HG03469 (cell line): ENCODE data around the gene DGKG.

Experiments
- ATAC-seq: cut with Tn5 transposase; IDR thresholded peaks from one replicate; pipeline ENCODE4 v1.9.1; 2021; ENCODE audit warnings: mild to moderate bottlenecking, moderate library complexity, moderate number of reproducible peaks; ENCODE audit not compliant: unreplicated experiment

DGKG gene

DNA sequence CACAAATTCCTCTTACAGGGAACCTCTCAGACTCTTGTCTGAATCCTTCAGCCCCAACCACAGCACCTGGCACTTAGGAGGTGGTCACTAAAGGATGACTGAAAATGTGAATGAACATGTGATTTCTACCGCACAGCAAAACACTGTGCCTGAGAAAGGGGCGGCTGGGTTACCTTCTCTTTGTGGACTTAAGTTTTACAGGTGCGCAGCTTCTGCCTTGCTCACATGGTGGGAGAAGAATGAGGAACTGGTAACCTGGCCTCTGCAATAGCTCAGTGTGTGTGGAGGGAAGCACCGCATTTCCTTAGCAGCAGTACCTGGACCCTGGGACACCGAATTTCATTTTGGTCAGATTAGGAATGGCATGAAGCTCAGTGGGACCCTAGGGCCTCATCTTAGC is 243.3 kb downstream of the DGKG start:
- no peak for ATAC-seq

DNA sequence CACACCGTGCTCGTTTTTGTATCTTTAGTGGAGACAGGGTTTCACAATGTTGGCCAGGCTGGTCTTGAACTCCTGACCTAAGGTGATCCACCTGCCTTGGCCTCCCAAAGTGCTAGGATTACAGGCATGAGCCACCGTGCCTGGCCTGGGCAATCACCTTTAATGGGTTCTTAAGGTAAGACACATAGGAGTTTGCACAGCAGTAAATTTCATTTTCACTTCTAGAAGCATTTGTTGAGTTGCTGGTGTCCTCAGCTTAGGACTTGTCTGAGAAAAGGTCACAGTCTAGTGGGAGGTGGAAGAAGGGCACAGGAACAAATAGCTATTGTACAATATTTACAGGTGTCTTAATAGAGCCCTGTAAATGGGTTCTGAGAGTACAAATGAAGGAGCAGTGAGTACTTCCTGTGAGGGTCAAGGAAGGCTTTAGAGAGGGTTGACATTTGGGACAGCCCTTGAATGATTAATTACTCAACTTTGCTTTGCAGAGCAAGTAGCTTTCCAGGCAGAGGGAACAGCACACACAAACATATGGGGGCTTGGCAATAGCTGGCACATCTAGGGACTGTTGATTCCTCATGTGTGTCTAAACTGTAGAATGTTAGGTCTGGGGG is 244.4 kb downstream of the DGKG start:
- ATAC-seq: no peak

DNA sequence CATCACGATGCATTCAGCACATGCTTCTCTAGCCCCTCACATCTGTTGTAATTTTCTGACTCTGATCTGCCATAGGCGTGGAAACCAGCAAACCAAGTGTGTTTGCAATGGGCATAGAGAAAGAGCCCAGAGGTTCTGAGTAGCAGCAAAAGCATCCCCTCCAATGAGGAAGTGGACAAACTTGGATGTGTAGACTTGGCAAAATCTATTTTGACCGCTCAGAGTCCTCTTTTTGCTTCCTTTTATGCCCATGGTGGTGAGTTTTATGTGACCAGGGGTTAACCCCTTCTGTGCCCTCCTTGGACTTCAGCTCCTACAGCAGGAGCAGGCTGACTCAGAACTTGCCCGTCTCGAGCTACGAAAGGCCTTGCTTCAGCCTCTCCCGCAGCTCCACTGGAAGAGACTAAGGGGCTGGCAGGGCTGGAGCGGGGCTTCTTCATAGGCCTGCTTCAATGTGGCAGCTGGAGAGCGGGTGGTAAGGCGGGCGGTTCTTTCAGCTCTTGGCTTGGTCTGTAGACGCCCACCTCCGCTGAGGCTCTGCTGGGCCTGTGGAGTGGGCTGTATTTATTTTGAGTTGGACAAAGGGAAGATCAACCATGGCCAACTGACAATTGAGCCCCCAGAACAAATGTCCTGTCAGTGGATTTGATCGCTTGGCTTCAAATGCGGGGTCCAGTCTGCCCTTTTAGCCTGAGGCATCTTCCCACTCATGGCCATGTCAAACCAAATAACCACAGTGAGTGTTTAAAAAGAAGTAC is 246.6 kb downstream of the DGKG start:
- ATAC-seq: no peak

DNA sequence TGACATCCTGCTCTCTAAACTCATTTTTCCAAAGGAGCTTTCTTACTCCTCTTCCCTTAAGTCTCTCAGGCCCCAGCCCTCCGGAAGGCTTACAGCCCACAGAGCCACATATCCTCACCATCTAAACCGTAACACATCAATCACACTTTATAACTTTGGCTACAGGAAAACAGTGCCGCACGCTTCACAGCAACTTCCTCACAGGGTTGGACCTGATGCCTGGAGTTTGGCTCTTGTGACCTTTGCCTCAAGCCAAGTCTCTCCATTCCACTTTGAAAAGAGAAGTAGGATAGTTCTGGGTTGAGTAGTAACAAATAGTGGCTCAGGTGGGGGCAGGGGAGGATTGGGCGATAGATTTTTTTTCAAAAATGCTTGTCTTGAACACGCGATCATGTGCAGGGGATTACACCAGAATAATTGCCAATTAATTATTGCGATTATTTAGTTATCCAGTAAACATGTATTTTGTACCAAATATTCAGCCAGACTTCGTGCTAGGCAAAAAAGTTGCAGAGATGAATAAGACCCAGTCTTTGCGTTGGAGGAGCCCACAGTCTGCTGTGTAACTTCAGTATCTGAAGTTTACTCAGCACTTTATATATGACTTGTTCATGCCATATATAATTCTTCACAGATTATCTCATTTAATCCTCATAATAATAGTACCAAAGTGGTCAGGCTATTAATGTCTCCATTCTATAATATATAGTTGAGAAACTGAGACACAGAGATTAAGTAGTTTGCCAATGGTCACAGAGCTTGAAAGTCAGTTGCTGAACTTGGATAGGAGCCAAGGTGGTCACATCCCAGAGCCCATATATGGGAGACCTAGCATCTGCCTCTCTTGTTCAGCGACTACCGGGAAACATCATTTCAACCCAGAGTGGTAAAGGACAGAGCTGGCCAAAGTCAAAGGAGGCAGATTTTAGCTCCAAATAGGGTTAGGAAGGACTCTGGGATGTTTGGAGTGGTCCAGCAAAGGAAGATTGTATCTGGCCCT is 250.8 kb downstream of the DGKG start:
- no peak for ATAC-seq

DNA sequence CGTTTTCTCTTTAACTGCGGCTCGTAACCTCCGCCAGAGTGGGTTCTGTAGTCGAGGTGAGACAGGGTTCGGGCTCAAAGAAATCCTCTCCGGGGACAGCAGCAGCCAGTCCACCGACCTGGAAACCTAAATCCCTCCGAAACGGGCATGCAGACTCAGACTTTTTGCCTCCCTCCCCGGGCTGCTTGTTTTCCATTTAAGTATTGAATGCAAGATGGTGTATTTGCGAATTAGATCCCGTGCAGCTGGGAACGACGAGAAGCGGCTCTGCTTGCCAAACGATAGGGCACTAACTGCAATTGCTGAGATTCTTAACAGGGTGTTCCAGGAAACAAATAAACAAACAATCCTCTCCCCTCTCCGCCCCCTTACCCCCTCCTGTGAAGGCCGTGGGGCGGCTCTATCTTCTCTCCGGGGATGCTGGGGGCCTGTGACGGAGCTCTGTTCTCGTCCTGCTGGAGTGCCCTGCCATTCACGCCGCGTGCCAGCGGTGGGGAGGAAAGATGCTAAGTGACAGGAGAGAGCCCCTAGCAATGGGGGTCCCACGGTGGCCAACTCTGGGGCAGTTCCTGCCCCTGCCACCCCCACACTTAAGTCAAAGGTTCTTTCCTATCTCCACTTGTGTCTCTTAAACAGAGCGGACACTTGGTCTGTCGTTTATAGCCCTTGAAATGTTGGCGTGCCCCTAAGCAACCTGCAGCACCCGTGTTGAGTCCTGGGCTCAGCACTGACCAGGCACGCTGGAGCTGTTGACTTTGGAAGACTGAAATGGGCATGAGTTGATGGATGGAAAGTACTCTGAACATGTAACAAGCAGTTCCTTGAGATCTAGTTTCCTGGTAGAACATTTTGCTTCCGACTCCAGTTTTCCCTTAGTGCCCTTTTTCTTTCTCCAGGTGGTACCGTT is 251.9 kb downstream of the DGKG start:
- ATAC-seq: no peak

DNA sequence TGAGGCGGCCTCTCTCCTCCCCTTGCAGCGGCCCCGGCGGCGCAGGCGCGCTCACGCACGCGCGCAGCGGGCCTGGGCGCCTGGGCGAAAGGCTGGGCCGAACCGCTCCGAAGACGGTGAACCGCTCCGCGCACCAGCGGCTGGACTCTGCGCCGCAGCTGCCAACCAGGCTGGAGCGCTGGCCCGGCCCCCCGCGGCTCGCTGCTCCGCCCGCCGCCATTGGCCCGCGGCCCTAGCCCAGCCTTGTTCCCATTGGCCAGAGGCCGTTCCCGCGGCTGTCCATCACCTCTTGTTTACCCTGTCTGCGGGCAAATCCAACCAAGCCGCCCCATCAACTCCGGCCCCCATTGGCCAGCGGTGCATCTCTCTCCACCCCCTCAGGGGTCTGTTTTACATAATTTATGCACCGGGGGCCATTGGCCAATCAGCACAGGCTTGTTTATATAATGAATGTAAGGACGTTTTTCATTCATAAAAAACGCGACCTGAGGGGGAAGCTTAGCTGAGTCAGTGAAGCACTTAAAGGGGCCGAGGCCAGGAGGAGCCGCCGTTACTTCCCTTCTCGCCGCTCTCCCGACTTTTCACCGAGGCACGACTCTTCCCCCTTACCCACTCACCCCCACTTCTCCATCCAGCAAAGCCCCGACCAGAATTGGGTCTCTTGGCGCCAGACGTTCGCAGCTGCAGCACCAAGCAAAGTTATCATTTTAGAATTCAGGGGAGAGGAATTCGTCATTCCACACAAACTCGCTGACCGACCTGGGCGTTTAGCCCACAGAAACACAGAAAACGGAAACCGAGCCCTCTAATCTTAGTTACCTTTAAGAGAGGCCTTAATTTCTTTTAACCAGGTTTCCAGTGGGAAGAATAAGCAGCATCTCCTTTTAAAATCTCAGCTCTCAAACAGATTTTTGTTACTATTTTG is 252.8 kb downstream of the DGKG start, which contains the start of gene ETV5:
Gene ETV5 (minus strand): TSS at position 149 of the 925 bp plus-strand sequence. CDS start 3,221 bp downstream, outside the sequence.
- ATAC-seq: peak; percentile 84

DNA sequence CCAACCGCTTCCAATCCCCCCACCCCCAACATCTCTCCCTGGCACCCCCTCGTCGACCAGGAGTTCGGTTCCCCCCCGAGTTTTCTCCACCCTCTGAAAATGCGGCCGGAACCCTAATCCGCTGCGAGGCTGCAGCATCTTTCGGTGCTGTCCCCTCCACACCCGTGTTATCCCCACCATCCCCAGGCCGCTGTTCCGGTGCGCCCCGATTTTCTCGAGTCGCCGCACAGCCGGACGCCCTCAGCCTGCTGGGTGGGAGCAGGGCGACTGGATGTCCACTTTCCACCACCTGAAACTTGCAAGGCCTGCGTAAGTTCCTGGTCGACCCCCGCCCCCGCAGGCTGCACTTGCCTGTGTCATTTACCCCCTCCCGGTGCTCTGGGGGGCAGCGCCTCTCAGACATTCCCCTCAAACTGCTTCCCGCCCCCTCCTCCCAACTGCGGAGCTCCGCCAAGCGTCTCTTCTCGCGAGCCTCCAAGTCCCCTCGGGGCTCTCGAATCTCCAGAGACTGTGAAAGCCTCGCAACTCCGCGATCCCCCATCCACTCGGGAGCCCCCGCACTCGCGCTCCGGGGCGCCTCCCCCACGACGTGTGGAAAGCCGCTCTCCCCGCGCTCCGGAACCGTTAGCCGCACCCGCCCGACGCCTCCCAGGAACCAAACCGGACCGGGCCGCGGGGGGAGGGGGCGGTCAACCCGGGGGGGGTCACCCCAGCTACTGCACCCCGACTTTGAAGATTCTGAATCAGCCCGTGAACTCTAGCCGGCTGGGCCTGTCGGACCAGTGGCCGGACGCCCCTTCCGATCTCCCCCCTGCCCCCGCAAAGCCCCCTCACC is 253.7 kb downstream of the DGKG start:
- ATAC-seq: no peak

DNA sequence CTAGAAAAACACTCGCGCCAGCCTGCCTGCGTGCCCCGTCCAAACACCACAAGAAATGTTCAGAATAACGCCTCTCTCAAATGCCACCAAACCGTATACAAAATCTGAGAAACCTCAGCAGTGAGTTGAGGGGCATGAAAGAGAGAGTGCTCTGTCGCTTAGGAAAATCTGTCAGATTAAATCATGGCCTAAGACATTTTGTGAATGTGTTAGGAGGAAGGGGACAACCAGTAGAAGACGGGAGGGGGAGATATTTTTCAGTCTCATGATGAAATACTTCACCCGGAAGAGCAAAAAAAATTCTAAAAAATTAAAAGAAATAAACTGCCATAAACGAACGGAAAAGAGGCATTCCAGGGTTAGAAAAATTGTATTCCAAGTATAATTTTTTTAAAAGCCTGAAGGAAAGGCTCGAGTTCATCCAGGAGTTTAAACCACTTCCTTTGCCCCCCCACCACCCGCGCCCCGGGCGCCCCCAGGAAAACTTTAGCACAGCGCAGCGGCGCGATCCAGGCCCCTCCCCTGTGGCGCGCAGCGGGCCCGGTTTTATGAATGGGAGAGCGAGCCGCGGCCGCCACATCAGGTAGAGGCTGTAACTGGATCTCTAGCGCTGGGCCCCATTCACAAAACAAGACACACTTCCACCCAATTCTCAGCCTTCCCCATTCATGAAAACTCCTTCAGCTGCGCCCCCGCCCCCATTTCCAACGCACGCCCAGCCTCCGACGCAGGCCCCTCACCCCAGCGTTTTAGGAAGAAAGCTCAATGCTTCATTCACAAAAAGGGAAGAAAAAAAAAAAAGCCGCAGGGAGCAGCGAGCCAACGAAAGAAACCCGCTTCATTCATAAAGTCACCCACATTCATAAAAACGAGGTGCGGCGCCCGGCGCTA is 254.6 kb downstream of the DGKG start:
- ATAC-seq: no peak

DNA sequence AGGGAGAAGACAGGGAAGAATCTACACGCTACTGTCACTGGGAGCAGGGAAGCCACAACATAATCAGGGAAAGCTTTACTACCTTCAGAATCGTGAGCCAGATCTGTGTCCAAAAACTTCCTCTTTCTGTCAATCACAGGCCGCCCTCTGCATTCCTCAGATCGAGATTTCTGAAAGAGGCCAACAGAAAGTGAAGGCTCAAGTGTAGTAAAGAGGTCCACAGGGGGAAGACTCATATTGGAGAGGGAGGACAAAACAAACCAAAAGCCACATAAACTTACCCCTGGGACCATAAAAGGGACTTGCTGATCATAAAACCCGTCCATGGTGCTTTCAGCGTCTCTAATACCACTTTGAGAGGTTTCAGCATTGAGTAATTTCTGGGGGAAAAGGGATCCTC is 256.5 kb downstream of the DGKG start:
- no peak for ATAC-seq

DNA sequence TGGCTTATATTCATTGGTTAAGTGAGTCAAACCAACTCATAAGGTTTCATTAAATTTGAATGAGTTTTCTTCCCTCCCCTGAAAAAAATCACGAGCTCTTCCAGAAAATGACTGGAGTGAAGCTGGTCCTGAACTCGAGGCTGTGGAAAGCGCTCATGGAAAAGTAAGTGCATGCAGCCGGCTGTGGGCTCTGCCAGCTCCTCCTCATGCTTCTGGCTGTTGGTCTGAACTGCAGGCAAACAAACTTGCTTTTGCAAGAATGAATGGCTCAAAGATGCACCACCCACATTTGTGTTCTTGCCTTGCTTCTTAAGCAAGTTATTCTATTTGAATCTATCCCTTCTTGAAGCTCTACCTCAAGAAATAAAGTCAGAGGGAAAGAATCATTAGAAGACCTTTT is 259.3 kb downstream of the DGKG start:
- ATAC-seq: no peak

DNA sequence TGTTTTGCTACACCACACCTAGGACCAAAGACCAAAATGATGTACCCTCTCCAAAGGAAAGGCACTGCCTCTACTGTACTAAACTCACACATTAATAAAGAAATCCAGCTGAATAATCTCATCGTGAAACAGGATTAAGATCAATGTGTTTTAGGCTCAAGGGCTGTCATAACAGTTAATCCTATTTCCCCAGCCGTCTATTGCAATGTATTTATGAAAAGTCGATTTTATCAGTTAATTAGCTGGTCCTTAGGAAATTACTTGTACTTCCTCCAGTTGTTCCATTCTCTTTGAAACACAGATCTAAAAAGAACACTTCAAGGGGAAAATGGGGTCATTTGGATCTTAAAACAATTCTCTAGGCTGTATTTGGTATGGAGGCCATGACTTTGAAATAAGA is 261.6 kb downstream of the DGKG start:
- no peak for ATAC-seq

DNA sequence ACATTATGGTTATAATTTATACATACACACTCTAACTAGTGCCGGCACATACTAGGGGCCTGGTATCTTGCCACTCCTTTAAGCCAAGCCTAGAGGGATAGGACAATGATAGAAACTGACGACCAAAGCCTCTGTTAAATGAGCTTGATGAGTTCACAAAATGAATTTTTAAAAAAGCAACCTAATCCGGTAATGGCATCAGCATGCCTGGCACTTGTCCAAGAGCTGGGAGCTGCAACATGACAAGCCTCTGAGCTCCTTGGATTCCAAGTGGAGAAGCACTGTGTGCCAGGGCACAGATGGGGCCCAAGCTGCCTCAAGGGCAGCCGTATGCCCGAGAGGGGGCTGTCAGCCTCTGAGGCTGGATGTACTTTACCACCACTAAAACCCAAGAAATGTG is 262.9 kb downstream of the DGKG start:
- ATAC-seq: no peak

DNA sequence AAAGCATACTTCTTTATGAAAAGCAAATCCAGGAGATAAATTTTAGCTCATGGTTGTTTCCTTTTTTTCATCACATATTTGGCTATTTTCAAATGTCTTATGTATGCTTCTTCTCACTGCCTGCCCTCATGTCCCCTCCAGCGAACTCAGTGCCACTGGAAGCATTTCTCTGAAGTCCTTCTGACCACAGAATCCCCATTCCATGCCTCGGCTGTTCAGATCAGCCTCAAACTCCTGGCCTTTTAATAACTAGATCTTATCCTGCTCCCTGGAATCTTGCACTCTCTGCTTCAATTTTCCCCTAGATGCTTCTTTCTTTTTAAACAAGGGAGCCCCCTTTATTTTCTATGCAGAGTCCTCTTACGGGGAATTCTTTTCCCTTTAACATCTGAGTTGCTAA is 263.3 kb downstream of the DGKG start:
- ATAC-seq: no peak

DNA sequence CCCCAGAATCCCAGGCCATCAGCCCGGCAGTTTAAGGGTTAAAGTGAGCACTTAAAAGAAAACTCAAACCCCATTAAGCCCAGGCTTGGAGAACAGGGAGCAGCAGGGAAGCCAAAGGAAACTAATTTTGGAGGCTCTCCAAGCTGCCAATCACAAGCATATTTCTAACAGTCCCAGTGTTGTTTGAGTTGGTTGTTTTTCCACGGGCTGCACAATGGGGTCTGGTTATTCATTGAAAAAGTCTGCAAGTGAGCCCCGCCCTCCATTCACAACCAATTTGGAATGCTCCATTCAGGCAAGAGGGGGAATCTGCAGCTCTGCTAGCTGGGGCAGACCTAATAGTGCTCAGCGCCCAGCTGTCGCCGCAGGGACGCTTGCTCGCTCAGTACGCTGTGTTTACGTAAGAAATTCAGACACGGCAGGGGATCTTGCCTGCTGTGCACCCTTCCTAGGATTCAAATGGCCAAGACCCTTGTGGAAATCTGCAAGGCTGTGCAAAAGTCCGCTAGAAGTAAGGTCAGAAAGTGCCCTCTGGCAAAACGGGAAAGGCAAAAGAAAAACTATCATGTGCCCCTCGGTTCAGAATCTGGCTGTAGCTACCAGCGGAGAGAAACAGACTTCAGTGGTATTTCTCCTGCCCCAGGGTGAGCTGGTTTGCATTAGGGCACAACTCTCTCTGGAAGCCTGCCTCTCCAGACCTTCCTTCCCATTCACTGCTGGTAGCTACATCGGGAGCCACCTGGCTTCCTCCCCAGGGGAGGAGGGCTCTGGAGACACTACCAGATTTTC is 264.2 kb downstream of the DGKG start:
- no peak for ATAC-seq

DNA sequence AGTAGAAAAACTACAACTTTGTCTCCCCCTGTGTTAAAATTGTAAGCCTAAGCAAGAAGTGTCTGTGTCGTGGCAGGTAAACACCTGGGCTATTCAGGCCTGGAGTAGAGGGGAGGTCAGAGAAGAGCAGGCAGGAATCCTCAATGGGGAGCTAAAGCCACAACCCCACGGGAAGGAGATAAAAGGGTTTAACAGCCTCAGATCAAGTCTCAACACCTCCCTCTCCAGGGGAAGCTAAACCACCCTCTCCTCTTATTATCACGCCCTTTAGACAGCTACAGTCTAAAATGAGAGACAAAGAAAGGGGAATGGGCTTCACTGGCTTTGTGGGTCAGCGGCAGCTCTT is 264.7 kb downstream of the DGKG start:
- no peak for ATAC-seq
